Measurements from ENCODE around the gene TRAFD1. TPM values are rescaled to one million over a fixed set of nuclear protein-coding genes. Genes with fewer than 3 reads are reported as not detected.

Gene TRAFD1
- total and polyA plus RNA-seq, 4 donors, result 16.9 to 43.1 (median 37.8) TPM

- no peak for TF ChIP-seq CTCF (IDR thresholded peaks at IDR 0.05; ENCODE audit: control extremely low read depth, extremely low read depth)
- no peaks in the 10 kb centered on the region for H3K9me3 ChIP-seq (ENCODE audit: control insufficient read depth in 4 of 4, insufficient read depth in 3 of 4, low read length in 3 of 4)
- H3K9ac ChIP-seq (ENCODE audit: insufficient read depth in 1 of 2, low read length in 2 of 2), result no peak overlapping the region
- no peaks in the 10 kb centered on the region for H3K36me3 ChIP-seq (ENCODE audit: control insufficient read depth in 4 of 4, insufficient read depth in 4 of 4, low read length in 4 of 4)
- 64 to 81% methylated on average over 5 of the region's 5 CpGs for WGBS, 2 donors
- peak in 1 of 3 donors; percentile 30 for DNase-seq
- H3K27me3 ChIP-seq (ENCODE audit: control insufficient read depth in 3 of 3, insufficient read depth in 3 of 3, low read length in 2 of 3), result no peaks in the 10 kb centered on the region
- H3K4me3 ChIP-seq, result no peak overlapping the region
- H3K4me1 ChIP-seq (ENCODE audit: control insufficient read depth in 5 of 5, insufficient read depth in 5 of 5, low read length in 5 of 5), result peaks cover 4 to 13% (median 6%) of the 10 kb centered on the region in 5 donors
- no peak for ATAC-seq (ENCODE audit: insufficient read depth, low FRiP score)
- no peak overlapping the region for H3K27ac ChIP-seq (ENCODE audit: low read depth in 1 of 2, low read length in 1 of 2)
These were observed 13.4 kb upstream of the TRAFD1 start for GRCh38 chr12:112111931-112112330.

GRCh38 chr12:112112409-112113133 lies 12.8 kb upstream of the TRAFD1 start:
- ATAC-seq (ENCODE audit: insufficient read depth, low FRiP score), result no peak
- Histone ChIP-seq H3K4me1 (ENCODE audit: control insufficient read depth in 5 of 5, insufficient read depth in 5 of 5, low read length in 5 of 5) (peaks cover 2 to 11% (median 3%) of the 10 kb centered on the region in 5 donors), H3K9ac (ENCODE audit: insufficient read depth in 1 of 2, low read length in 2 of 2) (no peak overlapping the region), H3K27me3 (ENCODE audit: control insufficient read depth in 3 of 3, insufficient read depth in 3 of 3, low read length in 2 of 3) (no peaks in the 10 kb centered on the region), H3K4me3 (no peak overlapping the region), H3K27ac (ENCODE audit: low read depth in 1 of 2, low read length in 1 of 2) (peak overlapping the region in 1 of 2 donors; percentile 22), H3K36me3 (ENCODE audit: control insufficient read depth in 4 of 4, insufficient read depth in 4 of 4, low read length in 4 of 4) (no peaks in the 10 kb centered on the region), H3K9me3 (ENCODE audit: control insufficient read depth in 4 of 4, insufficient read depth in 3 of 4, low read length in 3 of 4) (no peaks in the 10 kb centered on the region)
- peak in 1 of 3 donors; percentile 12 for DNase-seq
- TF ChIP-seq CTCF (IDR thresholded peaks at IDR 0.05; ENCODE audit: control extremely low read depth, extremely low read depth), result no peak
- WGBS, 2 donors, result 89 to 95% methylated on average over 6 of the region's 6 CpGs

GRCh38 chr12:112115259-112116045 lies 9.9 kb upstream of the TRAFD1 start:
- Histone ChIP-seq H3K27me3 (ENCODE audit: control insufficient read depth in 3 of 3, insufficient read depth in 3 of 3, low read length in 2 of 3) (no peaks in the 10 kb centered on the region), H3K27ac (ENCODE audit: low read depth in 1 of 2, low read length in 1 of 2) (no peak overlapping the region), H3K4me1 (ENCODE audit: control insufficient read depth in 5 of 5, insufficient read depth in 5 of 5, low read length in 5 of 5) (peaks cover 0 to 7% (median 0%) of the 10 kb centered on the region in 5 donors), H3K4me3 (no peak overlapping the region), H3K36me3 (ENCODE audit: control insufficient read depth in 4 of 4, insufficient read depth in 4 of 4, low read length in 4 of 4) (no peaks in the 10 kb centered on the region), H3K9me3 (ENCODE audit: control insufficient read depth in 4 of 4, insufficient read depth in 3 of 4, low read length in 3 of 4) (no peaks in the 10 kb centered on the region), H3K9ac (ENCODE audit: insufficient read depth in 1 of 2, low read length in 2 of 2) (no peak overlapping the region)
- 94 to 96% methylated on average over 6 of the region's 6 CpGs for WGBS, 2 donors
- TF ChIP-seq CTCF (IDR thresholded peaks at IDR 0.05; ENCODE audit: control extremely low read depth, extremely low read depth), result no peak
- ATAC-seq (ENCODE audit: insufficient read depth, low FRiP score) (no peak), DNase-seq (no peak)

All from lung (tissue), 12 donors.